LoVo (cell line): ENCODE measurements around the gene STX3.
"Not testable (repeated sequence)": the region's sequence is repeated elsewhere in the genome, so short reads cannot be mapped to it uniquely, and the experiment has no call there.

ENCODE experiments used
- DNase-seq: peaks from one replicate; pipeline ENCODE4 v3.0.0-alpha.2; 2016; ENCODE audit warnings: low spot score

STX3 gene

GRCh38 chr11:59842316-59842715 is 87.1 kb downstream of the STX3 start:
- DNase-seq: no peak

GRCh38 chr11:59845399-59845798 is 90.2 kb downstream of the STX3 start, which contains the start of gene CBLIF:
Gene CBLIF (minus strand): TSS chr11:59845499. CDS start chr11:59845453, 46 bp downstream.
- no peak for DNase-seq

GRCh38 chr11:59846556-59846955 is 91.4 kb downstream of the STX3 start:
- no peak for DNase-seq

- DNase-seq: no peak
Observed at GRCh38 chr11:59847626-59848025, 92.5 kb downstream of the STX3 start.

- DNase-seq: not testable (repeated sequence)
Observed at GRCh38 chr11:59848439-59848838, 93.3 kb downstream of the STX3 start.

GRCh38 chr11:59849129-59849528 is 94.0 kb downstream of the STX3 start:
- DNase-seq: peak; percentile 45

- DNase-seq: not testable (repeated sequence)
Observed at GRCh38 chr11:59849551-59849950, 94.4 kb downstream of the STX3 start.

GRCh38 chr11:59851416-59851815 is 96.2 kb downstream of the STX3 start:
- DNase-seq: not testable (repeated sequence)

- DNase-seq: no peak
Observed at GRCh38 chr11:59854871-59855270, 99.7 kb downstream of the STX3 start.
